ENCODE data around the gene PRM3. TPM values are rescaled to one million over a fixed set of nuclear protein-coding genes. Genes with fewer than 3 reads are reported as not detected.

PRM3 gene
- total RNA-seq, 1 donor from 2014 or later = not detected

DNA sequence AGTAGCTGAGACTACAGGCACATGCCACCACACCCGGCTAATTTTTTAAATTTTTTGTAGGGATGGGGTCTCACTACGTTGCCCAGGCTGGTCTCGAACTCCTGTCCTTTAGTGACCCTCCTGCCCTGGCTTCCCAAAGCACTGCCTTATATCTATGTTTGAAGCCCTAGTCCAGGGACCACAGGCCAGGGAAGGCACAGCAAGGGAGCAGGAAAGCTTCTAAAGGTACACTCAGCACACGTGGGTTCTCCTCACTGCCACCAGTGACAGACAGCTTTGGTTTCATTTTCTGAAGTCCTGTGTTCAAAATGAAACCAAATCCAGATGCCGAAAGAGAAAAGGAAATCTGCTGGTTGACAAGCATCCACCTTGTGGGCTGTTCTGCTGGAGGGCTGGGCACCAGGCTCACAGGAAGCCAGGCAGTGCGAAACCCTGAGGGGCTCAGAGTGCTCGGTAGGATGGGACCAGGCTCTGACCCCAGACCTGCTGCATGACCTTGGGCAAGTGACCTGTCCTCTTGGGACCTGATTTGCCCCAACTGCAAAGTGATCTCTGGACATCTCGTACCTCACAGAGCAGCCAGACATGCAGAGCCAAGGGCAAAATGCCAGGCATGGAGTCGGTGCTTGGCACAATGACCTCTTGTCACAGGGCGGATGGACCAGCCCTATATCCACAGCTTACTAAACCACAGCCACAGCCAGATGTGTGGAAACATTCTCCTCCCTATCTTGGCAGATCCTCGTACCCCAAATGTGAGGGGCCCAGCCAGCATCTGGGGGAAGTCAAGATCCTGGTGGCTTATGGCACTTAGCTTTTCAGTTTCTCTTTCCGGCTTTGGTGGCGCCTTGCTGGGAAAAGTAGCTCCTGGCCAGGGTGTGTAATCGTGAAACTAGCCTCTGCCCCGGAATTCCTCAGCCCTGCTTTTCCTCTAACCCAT is 14.6 kb downstream of the PRM3 start:
- Histone ChIP-seq H3K27ac (no peak overlapping the region), H2AFZ (replicated peaks) (no peak overlapping the region), H3K9ac (no peak overlapping the region), H3K4me1 (peaks cover 9% of the 10 kb centered on the region), H3K79me2 (ENCODE audit: low read depth) (no peaks in the 10 kb centered on the region), H3K4me3 (no peak overlapping the region), H3K27me3 (peaks cover 23% of the 10 kb centered on the region), H4K20me1 (ENCODE audit: low read depth) (peaks cover 8% of the 10 kb centered on the region), H3K4me2 (no peak overlapping the region), H3F3A (ENCODE audit: low read depth) (peaks cover 6% of the 10 kb centered on the region), H3K9me3 (ENCODE audit: low read depth) (no peaks in the 10 kb centered on the region), H3K36me3 (no peaks in the 10 kb centered on the region)
- Mint-ChIP-seq H3K9me3 (no peaks in the 10 kb centered on the region), H3K4me3 (no peak overlapping the region), H3K27me3 (ENCODE audit: insufficient read depth, low read depth) (peaks cover 12% of the 10 kb centered on the region), H3K4me1 (peaks cover 6% of the 10 kb centered on the region), H3K36me3 (no peaks in the 10 kb centered on the region), H3K27ac (no peak overlapping the region)
- no peak for DNase-seq (ENCODE audit: low spot score)
- TF ChIP-seq EZH2phosphoT487 (IDR thresholded peaks at IDR 0.05) (no peak), EZH2 (IDR thresholded peaks at IDR 0.05) (no peak)
- TF ChIP-seq, protein P1, sequence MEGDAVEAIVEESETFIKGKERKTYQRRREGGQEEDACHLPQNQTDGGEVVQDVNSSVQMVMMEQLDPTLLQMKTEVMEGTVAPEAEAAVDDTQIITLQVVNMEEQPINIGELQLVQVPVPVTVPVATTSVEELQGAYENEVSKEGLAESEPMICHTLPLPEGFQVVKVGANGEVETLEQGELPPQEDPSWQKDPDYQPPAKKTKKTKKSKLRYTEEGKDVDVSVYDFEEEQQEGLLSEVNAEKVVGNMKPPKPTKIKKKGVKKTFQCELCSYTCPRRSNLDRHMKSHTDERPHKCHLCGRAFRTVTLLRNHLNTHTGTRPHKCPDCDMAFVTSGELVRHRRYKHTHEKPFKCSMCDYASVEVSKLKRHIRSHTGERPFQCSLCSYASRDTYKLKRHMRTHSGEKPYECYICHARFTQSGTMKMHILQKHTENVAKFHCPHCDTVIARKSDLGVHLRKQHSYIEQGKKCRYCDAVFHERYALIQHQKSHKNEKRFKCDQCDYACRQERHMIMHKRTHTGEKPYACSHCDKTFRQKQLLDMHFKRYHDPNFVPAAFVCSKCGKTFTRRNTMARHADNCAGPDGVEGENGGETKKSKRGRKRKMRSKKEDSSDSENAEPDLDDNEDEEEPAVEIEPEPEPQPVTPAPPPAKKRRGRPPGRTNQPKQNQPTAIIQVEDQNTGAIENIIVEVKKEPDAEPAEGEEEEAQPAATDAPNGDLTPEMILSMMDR (IDR thresholded peaks at IDR 0.05) = no peak

DNA sequence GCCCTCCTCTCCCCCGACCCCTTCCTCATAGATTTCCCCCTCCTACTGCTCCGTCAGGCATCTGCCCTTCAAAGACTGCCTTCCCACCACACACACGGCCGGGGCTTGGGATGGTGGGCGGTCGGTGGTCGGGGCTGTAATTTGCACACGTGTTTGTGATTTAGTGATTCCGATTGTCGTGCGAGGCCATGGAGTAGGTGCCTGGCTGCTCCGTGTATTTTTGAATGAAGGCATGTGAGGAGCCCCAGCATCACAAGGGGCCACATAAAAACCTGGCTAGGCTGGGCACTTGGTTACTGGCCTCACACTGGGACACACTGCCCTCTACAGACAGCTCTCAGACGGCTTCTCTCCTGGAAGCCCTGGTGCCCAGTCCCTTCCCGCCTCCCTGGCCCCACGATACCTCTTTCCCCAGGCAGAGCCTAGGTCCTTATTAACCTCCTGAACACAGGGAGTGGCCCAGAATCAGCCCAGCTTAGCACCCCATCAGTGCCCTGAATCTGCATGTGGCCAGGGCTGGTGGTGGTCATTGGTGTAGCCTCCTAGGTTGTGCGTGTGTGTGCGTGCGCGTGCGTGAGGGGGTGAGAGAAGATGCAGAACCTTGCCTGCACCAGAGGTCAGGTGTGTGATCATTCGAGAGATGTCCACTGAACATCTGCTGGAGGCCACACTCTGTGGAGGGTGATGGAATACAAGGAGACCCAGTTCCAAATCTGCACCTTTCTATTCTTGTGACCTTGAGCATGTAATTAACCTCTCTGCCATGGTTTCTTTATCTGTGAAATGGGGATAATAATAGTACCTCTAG is 16.1 kb downstream of the PRM3 start:
- Histone ChIP-seq H3K9ac (no peak overlapping the region), H3K4me3 (peak overlapping the region; percentile 53)
- peak overlapping the region; percentile 54 for H3K27ac Mint-ChIP-seq

DNA sequence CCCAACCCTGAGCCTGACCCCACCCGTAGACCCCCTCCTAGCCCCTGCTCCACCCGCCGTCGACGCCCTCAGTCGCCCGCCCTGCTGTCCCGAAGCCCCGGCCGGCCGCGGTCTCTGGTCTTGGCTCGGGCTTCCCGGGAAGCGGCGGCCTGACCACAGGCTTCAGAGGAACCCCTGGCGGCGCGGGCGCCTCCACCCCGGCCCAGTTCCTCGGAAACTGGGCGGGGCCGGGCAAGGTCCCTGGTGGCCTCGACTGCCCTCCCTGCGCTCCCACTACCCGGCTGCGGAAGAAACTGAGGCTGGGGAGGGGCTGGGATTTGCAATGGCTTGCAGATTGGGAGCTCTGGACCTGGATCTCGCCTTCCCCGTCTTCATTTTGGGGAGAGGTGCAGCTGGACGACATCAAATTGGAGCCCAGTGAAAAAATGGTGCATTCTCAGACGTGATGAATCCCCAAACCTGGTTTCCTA is 16.7 kb downstream of the PRM3 start:
- Mint-ChIP-seq H3K4me3 (peak overlapping the region; percentile 93), H3K36me3 (no peaks in the 10 kb centered on the region), H3K4me1 (peaks cover 11% of the 10 kb centered on the region), H3K9me3 (no peaks in the 10 kb centered on the region), H3K27ac (no peak overlapping the region), H3K27me3 (ENCODE audit: insufficient read depth, low read depth) (peaks cover 17% of the 10 kb centered on the region)
- no peak overlapping the region for H3K27ac ChIP-seq
- TF ChIP-seq EZH2phosphoT487 (IDR thresholded peaks at IDR 0.05) (no peak), EZH2 (IDR thresholded peaks at IDR 0.05) (no peak)
- TF ChIP-seq, protein P1 (IDR thresholded peaks at IDR 0.05) = no peak
- peaks cover 6% of the 10 kb centered on the region for H3F3A ChIP-seq (ENCODE audit: low read depth)
- H4K20me1 ChIP-seq (ENCODE audit: low read depth) = peaks cover 15% of the 10 kb centered on the region
- H3K27me3 ChIP-seq = peaks cover 28% of the 10 kb centered on the region
- no peaks in the 10 kb centered on the region for H3K79me2 ChIP-seq (ENCODE audit: low read depth)
- peak overlapping the region; percentile 53 for H3K4me3 ChIP-seq
- no peaks in the 10 kb centered on the region for H3K9me3 ChIP-seq (ENCODE audit: low read depth)
- no peaks in the 10 kb centered on the region for H3K36me3 ChIP-seq
- peak overlapping the region; percentile 71 for H2AFZ ChIP-seq (replicated peaks)
- H3K4me1 ChIP-seq = peaks cover 9% of the 10 kb centered on the region
- H3K4me2 ChIP-seq = peak overlapping the region; percentile 90
- peak; percentile 71 for DNase-seq (ENCODE audit: low spot score)
- no peak overlapping the region for H3K9ac ChIP-seq

More for the DNA sequence above, 16.1 kb downstream of the PRM3 start:
- Histone ChIP-seq H3K79me2 (ENCODE audit: low read depth) (no peaks in the 10 kb centered on the region), H3K27me3 (peaks cover 28% of the 10 kb centered on the region), H2AFZ (replicated peaks) (peak overlapping the region; percentile 71), H4K20me1 (ENCODE audit: low read depth) (peaks cover 15% of the 10 kb centered on the region), H3K36me3 (no peaks in the 10 kb centered on the region), H3K27ac (no peak overlapping the region), H3K9me3 (ENCODE audit: low read depth) (no peaks in the 10 kb centered on the region), H3K4me2 (peak overlapping the region; percentile 90), H3F3A (ENCODE audit: low read depth) (peaks cover 6% of the 10 kb centered on the region), H3K4me1 (peaks cover 9% of the 10 kb centered on the region)
- Mint-ChIP-seq H3K4me1 (peaks cover 9% of the 10 kb centered on the region), H3K4me3 (peak overlapping the region; percentile 93), H3K36me3 (no peaks in the 10 kb centered on the region), H3K9me3 (no peaks in the 10 kb centered on the region), H3K27me3 (ENCODE audit: insufficient read depth, low read depth) (peaks cover 17% of the 10 kb centered on the region)
- no peak for TF ChIP-seq EZH2 (IDR thresholded peaks at IDR 0.05)
- TF ChIP-seq, protein P1 (IDR thresholded peaks at IDR 0.05) = peak; percentile 78
- DNase-seq (ENCODE audit: low spot score) = peak; percentile 85
